Lower lobe of right lung (tissue), 2 donors: ENCODE measurements around the gene ARTN. TPM values are rescaled to one million over a fixed set of nuclear protein-coding genes. Genes with fewer than 3 reads are reported as not detected.

Source experiments
- ATAC-seq, 2 donors: fragments of 200-7000 bp; cut with Tn5 transposase; one replicate each; pipeline ENCODE4 v1.9.1; 2020 to 2022; ENCODE audit warnings: mild to moderate bottlenecking in 2 of 2, moderate library complexity in 2 of 2
- DNase-seq: peaks from one replicate; pipeline ENCODE4 v3.0.0-alpha.2; 2020
- H3K27ac ChIP-seq: fragments of 200-600 bp; one replicate; pipeline ENCODE4 v1.8.0; 2022
- H3K27me3 ChIP-seq: fragments of 200-600 bp; one replicate; pipeline ENCODE4 v1.8.0; 2022; ENCODE audit warnings: low read depth
- H3K36me3 ChIP-seq: fragments of 200-600 bp; one replicate; pipeline ENCODE4 v1.8.0; 2022; ENCODE audit warnings: mild to moderate bottlenecking
- H3K4me1 ChIP-seq: fragments of 200-600 bp; one replicate; pipeline ENCODE4 v1.8.0; 2022
- H3K4me3 ChIP-seq: fragments of 200-600 bp; one replicate; pipeline ENCODE4 v1.8.0; 2022; ENCODE audit warnings: mild to moderate bottlenecking
- H3K9me3 ChIP-seq: fragments of 200-600 bp; one replicate; pipeline ENCODE4 v1.8.0; 2022
- CTCF ChIP-seq: fragments of 200-600 bp; IDR thresholded peaks from one replicate; pipeline ENCODE4 v1.8.0; 2022; ENCODE audit warnings: antibody characterized with exemption, mild to moderate bottlenecking
- intact Hi-C: fragments of 100-400 bp; cut with DNase I; formaldehyde crosslinking; loops from one replicate; pipeline ENCODE4 v1.11.0; 2022
- long read RNA-seq: library from polyadenylated mRNA; unstranded; transcript quantifications from one replicate; pipeline ENCODE4 v2.0.0, GENCODE V29; 2021
- total RNA-seq: library from RNA; stranded (reverse); fragmentation: NEBNext Ultra II Directional; extraction: Animal tissue kit (Norgen Biotek cat#: 25700); gene quantifications from one replicate; pipeline ENCODE4 v1.2.1, GENCODE V29; 2021
- donor health status: DM: no; HTN: yes; CAD: no; lungs with severe emphysema.

The ARTN gene
- 0.27 TPM for total RNA-seq
- long read RNA-seq, partial matches to known transcripts, result 0 of 2 reads
- long read RNA-seq, other reads (novel, unspliced or antisense), result 1 of 2 reads

- no peaks in the 10 kb centered on the region for H3K9me3 ChIP-seq
- H3K27ac ChIP-seq, result no peak within 1 kb of the TSS
- no peak for TF ChIP-seq CTCF
- ATAC-seq (peak; percentile 62 to 73), DNase-seq (no peak)
- peak within 1 kb of the TSS; percentile 51 for H3K4me3 ChIP-seq
- peaks cover 35% of the 10 kb centered on the region for H3K4me1 ChIP-seq
- H3K27me3 ChIP-seq, result peaks cover 21% of the 10 kb centered on the region
- H3K36me3 ChIP-seq, result peaks cover 7% of the 10 kb centered on the region
- intact Hi-C loops, result no loop called here
These were observed at the start of gene ARTN for GRCh38 chr1:43933386-43934100. Gene ARTN, plus strand, starts transcription at chr1:43933801. Its CDS starts 1,856 bp downstream, at chr1:43935657.

- Histone ChIP-seq H3K9me3 (no peaks in the 10 kb centered on the region), H3K36me3 (no peaks in the 10 kb centered on the region), H3K4me3 (no peak overlapping the region), H3K27me3 (no peaks in the 10 kb centered on the region), H3K4me1 (no peaks in the 10 kb centered on the region), H3K27ac (no peak overlapping the region)
- intact Hi-C loops, result no loop called here
- ATAC-seq, result peak in 1 of 2 donors; percentile 32
- no peak for DNase-seq
- no peak for TF ChIP-seq CTCF
These were observed 48.3 kb upstream of the ARTN start for GRCh38 chr1:43885279-43885801.

- intact Hi-C loops, result no loop called here
- Histone ChIP-seq H3K4me3 (no peak overlapping the region), H3K4me1 (no peaks in the 10 kb centered on the region), H3K27ac (no peak overlapping the region), H3K27me3 (no peaks in the 10 kb centered on the region), H3K9me3 (no peaks in the 10 kb centered on the region), H3K36me3 (no peaks in the 10 kb centered on the region)
- DNase-seq (no peak), ATAC-seq (no peak)
- TF ChIP-seq CTCF, result no peak
These were observed 45.9 kb upstream of the ARTN start for GRCh38 chr1:43887748-43888147.

GRCh38 chr1:43890815-43891214 is 42.8 kb upstream of the ARTN start:
- H3K4me3 ChIP-seq, result no peak overlapping the region
- TF ChIP-seq CTCF, result no peak
- ATAC-seq, result no peak
- H3K27ac ChIP-seq, result no peak overlapping the region
- no peak for DNase-seq
- H3K36me3 ChIP-seq, result peaks cover 5% of the 10 kb centered on the region
- H3K27me3 ChIP-seq, result no peaks in the 10 kb centered on the region
- H3K4me1 ChIP-seq, result no peaks in the 10 kb centered on the region
- intact Hi-C loops, result no loop called here
- H3K9me3 ChIP-seq, result no peaks in the 10 kb centered on the region

GRCh38 chr1:43893006-43893405 is 40.6 kb upstream of the ARTN start:
- intact Hi-C loops, result no loop called here
- Histone ChIP-seq H3K27ac (no peak overlapping the region), H3K4me1 (no peaks in the 10 kb centered on the region), H3K27me3 (no peaks in the 10 kb centered on the region), H3K9me3 (no peaks in the 10 kb centered on the region), H3K4me3 (no peak overlapping the region), H3K36me3 (peaks cover 10% of the 10 kb centered on the region)
- no peak for ATAC-seq
- DNase-seq, result no peak
- TF ChIP-seq CTCF, result no peak
